ENCODE results near the gene GNAZ. TPM values are rescaled to one million over a fixed set of nuclear protein-coding genes. Genes with fewer than 3 reads are reported as not detected.

Gene GNAZ
- total RNA-seq, 1 donor: 1.1 TPM

Small RNA genes lying within 50 kb of the gene (small RNA-seq; reads per million reads assigned to genes)
- gene RF00017 (not detected), gene RF00066 (not detected)

Other genes starting within 250 kb of the GNAZ start
- gene IGLL5, start 182.7 kb upstream of the GNAZ start, total RNA-seq: 0.54 TPM
- gene RSPH14, start 71.5 kb downstream of the GNAZ start, total RNA-seq: 0.27 TPM
- gene RAB36, start 75.0 kb downstream of the GNAZ start, total RNA-seq: 1.1 TPM
- gene BCR, start 110.0 kb downstream of the GNAZ start, total RNA-seq: 238 TPM